SK-N-SH (cell line): ENCODE results near the gene HAGH. TPM values are rescaled to one million over a fixed set of nuclear protein-coding genes. Genes with fewer than 3 reads are reported as not detected.
A peak's percentile ranks its signal among the peaks of the same experiment; 100 is the strongest.

Source experiments
- CTCF ChIA-PET: fragments of 300-600, 350-600 bp; formaldehyde crosslinking; extraction: SDS; loops from one replicate; lab custom pipeline; 2021; lab: Yijun Ruan, JAX
- POLR2A ChIA-PET: fragments of 350-600 bp; sonication (Branson Sonifier 250); formaldehyde crosslinking; extraction: SDS; loops from one replicate; lab custom pipeline; 2020; ENCODE audit warnings: antibody characterized with exemption, inconsistent platforms; lab: Yijun Ruan, JAX
- DNase-seq: peaks from one replicate; pipeline ENCODE4 v3.0.0; 2012
- H2AFZ ChIP-seq: fragments of 200-600 bp; sonication (generic); 2 replicates; pipeline ENCODE4 v1.8.1; 2016; ENCODE audit warnings: antibody characterized with exemption, mild to moderate bottlenecking, low read depth
- H3F3A ChIP-seq: fragments of 200-600 bp; sonication (generic); replicated peaks from 2 replicates; pipeline ENCODE3; 2016; ENCODE audit warnings: antibody characterized with exemption, mild to moderate bottlenecking; ENCODE audit not compliant: insufficient read depth
- H3K27ac ChIP-seq, 2 experiments: fragments of 200-500 bp in 1 of 2; fragments of 200-600 bp in 1 of 2; sonication (Bioruptor generic) in 1 of 2; sonication (generic), shearing (Covaris generic) in 1 of 2; 2 replicates each; pipeline versions ENCODE4 v1.5.1 to v1.6.1; 2014 to 2016; ENCODE audit warnings: low read depth in 2 of 2, inconsistent platforms in 1 of 2, low read length in 1 of 2, mild to moderate bottlenecking in 1 of 2, mixed read lengths in 1 of 2
- H3K27me3 ChIP-seq: fragments of 200-600 bp; sonication (generic), shearing (Covaris generic); 2 replicates; pipeline ENCODE4 v1.6.1; 2016; ENCODE audit warnings: mixed run types; ENCODE audit not compliant: insufficient read depth
- H3K36me3 ChIP-seq, 2 experiments: fragments of 200-500 bp in 1 of 2; fragments of 200-600 bp in 1 of 2; sonication (Bioruptor generic) in 1 of 2; sonication (generic) in 1 of 2; replicated peaks in 1 of 2; 2 replicates each; pipeline versions ENCODE3 to v1.5.1; 2014 to 2016; ENCODE audit warnings: low read length in 1 of 2, mild to moderate bottlenecking in 1 of 2; ENCODE audit not compliant: insufficient read depth in 2 of 2, control insufficient read depth in 1 of 2
- H3K4me1 ChIP-seq, 2 experiments: fragments of 200-500 bp in 1 of 2; fragments of 200-600 bp in 1 of 2; sonication (Bioruptor generic) in 1 of 2; sonication (generic), shearing (Covaris generic) in 1 of 2; 2 replicates each; pipeline versions ENCODE4 v1.5.1 to v1.6.1; 2014 to 2016; ENCODE audit warnings: low read depth in 1 of 2, low read length in 1 of 2, mixed run types in 1 of 2; ENCODE audit not compliant: insufficient read depth in 2 of 2, control insufficient read depth in 1 of 2
- H3K4me2 ChIP-seq: fragments of 200-600 bp; sonication (generic), shearing (Covaris generic); 2 replicates; pipeline ENCODE4 v1.6.1; 2017; ENCODE audit warnings: mixed run types
- H3K4me3 ChIP-seq, 2 experiments: fragments of 200-500 bp in 1 of 2; fragments of 200-600 bp in 1 of 2; sonication (Bioruptor generic) in 1 of 2; sonication (generic), shearing (Covaris generic) in 1 of 2; 2 replicates each; pipeline versions ENCODE4 v1.5.1 to v1.8.1; 2014 to 2016; ENCODE audit warnings: low read depth in 2 of 2, inconsistent platforms in 1 of 2, low read length in 1 of 2, mild to moderate bottlenecking in 1 of 2, mixed read lengths in 1 of 2, moderate library complexity in 1 of 2
- H3K79me2 ChIP-seq: fragments of 200-600 bp; sonication (generic); 2 replicates; pipeline ENCODE4 v1.8.1; 2017; ENCODE audit warnings: mild to moderate bottlenecking; ENCODE audit not compliant: insufficient read depth
- H3K9ac ChIP-seq: fragments of 200-600 bp; sonication (generic); 2 replicates; pipeline ENCODE4 v1.6.1; 2017; ENCODE audit warnings: mixed run types
- H3K9me2 ChIP-seq: fragments of 200-600 bp; sonication (generic); 2 replicates; pipeline ENCODE4 v1.6.1; 2017; ENCODE audit warnings: mixed run types
- H3K9me3 ChIP-seq: fragments of 200-600 bp; sonication (generic); 2 replicates; pipeline ENCODE4 v1.6.1; 2017; ENCODE audit warnings: mixed run types, mild to moderate bottlenecking, moderate library complexity
- H4K20me1 ChIP-seq: fragments of 200-600 bp; sonication (generic); 2 replicates; pipeline ENCODE4 v1.6.1; 2017; ENCODE audit warnings: mild to moderate bottlenecking, mixed run types; ENCODE audit not compliant: insufficient read depth
- CHD2 ChIP-seq: fragments of 150-350 bp; IDR thresholded peaks from 2 replicates; pipeline ENCODE4 v1.6.1; 2018; ENCODE audit warnings: low read length; ENCODE audit not compliant: partially characterized antibody
- ELF1 ChIP-seq: IDR thresholded peaks from 2 replicates; pipeline ENCODE4 v1.4.0; 2012
- JUND ChIP-seq: IDR thresholded peaks from 2 replicates; pipeline ENCODE4 v1.4.0; 2012
- NFIC ChIP-seq: IDR thresholded peaks from 2 replicates; pipeline ENCODE4 v1.4.0; 2012; ENCODE audit warnings: borderline replicate concordance
- TAF1 ChIP-seq: IDR thresholded peaks from 2 replicates; pipeline ENCODE4 v1.6.1; 2012; ENCODE audit warnings: low read depth, mild to moderate bottlenecking, low read length, moderate library complexity, borderline replicate concordance
- TCF12 ChIP-seq: IDR thresholded peaks from 2 replicates; pipeline ENCODE4 v1.4.0; 2012
- USF2 ChIP-seq: fragments of 150-350 bp; IDR thresholded peaks from 2 replicates; pipeline ENCODE4 v1.6.1; 2017; ENCODE audit warnings: antibody characterized with exemption, low read length, low read depth, borderline replicate concordance
- WGBS: methylation state at CpG from one replicate; pipeline ENCODE4 v1.1.6; 2017; ENCODE audit warnings: low lambda C conversion rate; 5-methylcytosine and 5-hydroxymethylcytosine counted together
- polyA plus RNA-seq, 3 experiments: library from polyadenylated mRNA; depleted of rRNA; stranded (reverse); fragments of >200 nt; gene quantifications; 2 replicates each; pipeline ENCODE4 v1.2.3, GENCODE V29; 2012

HAGH gene
- polyA plus RNA-seq, 1 of the 3 experiments (the other 2 are of a cell fraction), result 138 TPM

DNA sequence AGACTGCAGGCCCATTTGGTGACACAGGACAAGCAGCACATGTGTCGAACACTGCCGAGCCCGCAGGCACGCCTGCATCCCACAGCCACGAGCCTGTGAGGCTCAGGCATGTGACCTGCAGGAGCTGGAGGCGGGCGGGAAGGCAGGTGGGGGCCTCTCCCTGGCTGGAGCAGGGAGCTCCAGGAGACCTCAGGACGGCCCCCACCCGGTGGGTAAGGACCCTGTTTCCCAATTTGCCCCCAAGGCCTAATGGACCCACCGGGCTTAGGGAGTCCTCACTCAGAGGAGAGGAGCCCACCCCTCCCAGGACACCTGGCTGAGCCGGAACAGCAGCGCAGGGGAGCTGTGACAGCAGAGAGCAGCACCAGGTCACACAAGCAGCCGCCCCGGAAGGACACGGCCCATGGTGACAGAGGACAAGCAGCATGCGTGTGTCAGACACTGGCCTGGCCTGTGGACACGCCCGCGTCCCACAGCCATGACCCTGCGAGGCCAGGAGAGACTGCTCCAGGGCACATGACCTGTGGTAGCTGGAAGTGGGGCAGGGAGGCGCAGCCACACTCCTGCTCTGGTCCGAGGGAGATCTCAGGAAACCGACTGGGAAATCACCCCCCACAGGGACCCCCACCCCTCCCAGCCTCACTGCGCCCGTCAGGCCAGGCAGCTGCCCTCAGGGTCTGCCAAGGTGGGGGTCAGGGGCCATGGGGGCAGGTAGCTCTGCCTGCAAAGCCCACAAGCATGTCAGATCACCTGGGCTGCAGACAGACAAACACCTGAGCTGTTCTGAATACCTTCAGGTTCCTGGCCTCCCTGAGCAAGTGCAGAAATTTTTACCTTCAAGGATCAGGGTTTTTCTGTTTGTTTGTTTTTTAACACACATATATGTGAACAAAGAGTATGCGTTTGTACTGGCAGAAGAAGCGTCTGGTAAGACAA, 46.6 kb downstream of the HAGH start:
- H3K4me1 ChIP-seq, result peaks cover 0 to 8% of the 10 kb centered on the region in 2 experiments; a peak in 1 of 4 replicates
- peaks cover 8% of the 10 kb centered on the region for H3F3A ChIP-seq
- no peak overlapping the region for H3K4me2 ChIP-seq
- no peak overlapping the region for H3K27ac ChIP-seq
- H3K9me3 ChIP-seq, result no peaks in the 10 kb centered on the region
- peaks cover 42% of the 10 kb centered on the region for H3K79me2 ChIP-seq
- CTCF ChIA-PET, result interaction anchor here (0.6 to 1.0 kb wide), 3 partner anchors 12 to 373 kb away, joined by 3 to 4 read pairs (median 4); no protein-coding TSS in a partner anchor
- no peak overlapping the region for H3K4me3 ChIP-seq
- TF ChIP-seq ELF1, result 0 out of 2 replicates have a peak, but pooled peaks have one; percentile 18
- no peak for TF ChIP-seq TCF12
- TF ChIP-seq CHD2, result peak; percentile 8
- no peak for TF ChIP-seq NFIC
- no peak for TF ChIP-seq USF2
- H3K27me3 ChIP-seq, result no peaks in the 10 kb centered on the region
- WGBS, result 90% methylated on average over 14 of the region's 27 CpGs
- no peak overlapping the region for H3K9ac ChIP-seq
- H4K20me1 ChIP-seq, result peaks cover 10% of the 10 kb centered on the region; the same call in 1 of the 2 replicates
- peaks cover 3 to 37% of the 10 kb centered on the region in 2 experiments for H3K36me3 ChIP-seq
- POLR2A ChIA-PET, result interaction anchor here (0.7 to 1.7 kb wide), 2 partner anchors 47 to 117 kb away, joined by 3 to 5 read pairs; partner anchors contain the start of genes FAHD1 and HAGH
- no peak overlapping the region for H2AFZ ChIP-seq
- DNase-seq, result no peak
- H3K9me2 ChIP-seq, result no peaks in the 10 kb centered on the region

GRCh38 chr16:1779234-1779701, 47.4 kb downstream of the HAGH start:
- Histone ChIP-seq H3K9me2 (no peaks in the 10 kb centered on the region), H3K4me2 (no peak overlapping the region), H3K4me1 (peaks cover 0 to 15% of the 10 kb centered on the region in 2 experiments; a peak in 2 of 4 replicates), H3K36me3 (peaks cover 3 to 37% of the 10 kb centered on the region in 2 experiments), H2AFZ (no peak overlapping the region), H3K27ac (no peak overlapping the region), H3K79me2 (peaks cover 42% of the 10 kb centered on the region), H3K27me3 (no peaks in the 10 kb centered on the region), H3K9me3 (no peaks in the 10 kb centered on the region), H4K20me1 (peaks cover 13% of the 10 kb centered on the region; the same call in 1 of the 2 replicates), H3K9ac (no peak overlapping the region), H3K4me3 (no peak overlapping the region), H3F3A (peaks cover 8% of the 10 kb centered on the region)
- WGBS, result 93% methylated on average over 4 of the region's 8 CpGs
- POLR2A ChIA-PET, result interaction anchor here (0.7 kb wide), 1 partner anchor 117 kb away, joined by 3 read pairs; no protein-coding TSS in a partner anchor
- DNase-seq, result no peak
- CTCF ChIA-PET, result interaction anchor here (0.6 kb wide), 1 partner anchor 374 kb away, joined by 4 read pairs; no protein-coding TSS in a partner anchor
- TF ChIP-seq TAF1, result no peak
- TF ChIP-seq JUND, result peak; percentile 5; the same call in 1 of the 2 replicates
